ENCODE data around the gene DEAF1.

DNA sequence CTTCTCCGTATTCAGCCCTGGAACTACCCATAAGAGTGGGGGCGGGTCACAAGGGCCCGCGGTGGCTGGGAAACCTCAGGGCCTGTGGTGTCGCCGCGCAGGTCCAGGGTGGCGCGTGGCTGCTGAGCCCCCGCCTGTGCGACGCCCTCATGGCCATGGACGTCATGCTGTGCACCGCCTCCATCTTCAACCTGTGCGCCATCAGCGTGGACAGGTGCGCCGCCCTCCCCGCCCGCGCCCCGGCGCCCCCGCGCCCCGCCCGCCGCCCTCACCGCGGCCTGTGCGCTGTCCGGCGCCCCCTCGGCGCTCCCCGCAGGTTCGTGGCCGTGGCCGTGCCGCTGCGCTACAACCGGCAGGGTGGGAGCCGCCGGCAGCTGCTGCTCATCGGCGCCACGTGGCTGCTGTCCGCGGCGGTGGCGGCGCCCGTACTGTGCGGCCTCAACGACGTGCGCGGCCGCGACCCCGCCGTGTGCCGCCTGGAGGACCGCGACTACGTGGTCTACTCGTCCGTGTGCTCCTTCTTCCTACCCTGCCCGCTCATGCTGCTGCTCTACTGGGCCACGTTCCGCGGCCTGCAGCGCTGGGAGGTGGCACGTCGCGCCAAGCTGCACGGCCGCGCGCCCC is 55.6 kb downstream of the DEAF1 start:
- no peak for TF ChIP-seq POLR2A (IDR thresholded peaks at IDR 0.05; ENCODE audit: low read length)
- no peak for TF ChIP-seq GATA1 (IDR thresholded peaks at IDR 0.05; ENCODE audit: low read depth, low read length)
